ENCODE data around the gene PARD3.

Gene PARD3

DNA sequence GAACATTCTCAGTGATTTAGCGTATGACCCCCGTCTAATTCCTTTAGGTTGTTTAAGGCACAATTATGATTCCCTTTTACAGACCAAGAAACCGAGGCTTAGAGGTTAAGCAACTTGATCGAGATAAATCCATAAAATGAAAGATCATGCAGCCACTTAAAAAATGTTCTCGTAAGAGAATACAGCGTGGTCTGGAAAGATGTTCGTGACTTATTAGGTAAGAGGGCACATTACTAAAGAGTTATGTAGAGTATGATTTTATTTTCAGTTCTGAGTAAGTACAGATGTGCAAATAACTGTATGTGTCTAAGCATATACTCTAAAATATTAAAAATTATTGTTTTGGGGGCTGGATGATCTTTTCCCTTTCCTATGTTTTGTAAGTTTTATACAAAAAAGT is 575.1 kb downstream of the PARD3 start:
- TF ChIP-seq CTCF (conservative IDR thresholded peaks at IDR 0.05; ENCODE audit: low read depth, low read length) = no peak

DNA sequence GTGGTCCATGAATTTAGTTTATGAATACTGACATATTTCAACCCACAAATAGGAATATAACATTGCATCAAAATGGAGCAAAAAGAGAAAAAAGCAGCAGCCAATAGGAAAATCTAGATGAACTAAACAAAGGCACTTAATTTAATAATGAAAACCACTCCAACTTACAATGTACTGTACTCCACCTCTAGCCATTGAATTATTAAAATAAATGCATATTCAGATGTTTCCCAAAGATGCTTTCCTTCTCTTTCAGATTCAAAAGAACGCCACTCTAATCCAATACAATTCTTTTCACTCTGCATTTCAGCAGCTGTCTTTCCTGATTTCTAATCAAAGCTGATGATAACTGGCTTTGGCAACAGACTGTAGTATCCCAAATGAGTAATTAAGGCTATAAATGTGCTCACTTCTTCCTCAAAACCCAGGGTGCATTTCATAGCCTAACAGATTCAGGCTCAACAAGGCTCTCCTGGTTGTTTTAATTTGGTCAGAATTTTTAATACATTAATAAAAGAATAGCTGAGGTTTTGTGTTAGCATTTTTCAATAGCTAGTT is 577.1 kb downstream of the PARD3 start:
- no peak overlapping the region for H2AFZ ChIP-seq (ENCODE audit: low read depth)
- H3K9ac ChIP-seq = no peak overlapping the region
- no peak for TF ChIP-seq CTCF (conservative IDR thresholded peaks at IDR 0.05; ENCODE audit: low read depth, low read length)
- no peak overlapping the region for H3K4me2 ChIP-seq
- H3K4me3 ChIP-seq (IDR thresholded peaks at IDR 0.05; ENCODE audit: insufficient read depth, low read depth, low read length) = no peak overlapping the region
- H4K20me1 ChIP-seq (ENCODE audit: insufficient read depth) = no peaks in the 10 kb centered on the region
- H3K27ac ChIP-seq = no peak overlapping the region
- H3K27me3 ChIP-seq (ENCODE audit: insufficient read depth, low read depth) = no peaks in the 10 kb centered on the region
- H3K79me2 ChIP-seq (ENCODE audit: insufficient read depth, low read depth) = no peaks in the 10 kb centered on the region
- no peaks in the 10 kb centered on the region for H3K4me1 ChIP-seq (ENCODE audit: low read depth, poor library complexity, severe bottlenecking)
- H3K36me3 ChIP-seq (ENCODE audit: insufficient read depth) = no peaks in the 10 kb centered on the region

More for the DNA sequence above, 575.1 kb downstream of the PARD3 start:
- Histone ChIP-seq H3K27me3 (ENCODE audit: insufficient read depth, low read depth) (no peaks in the 10 kb centered on the region), H3K4me2 (no peak overlapping the region), H3K27ac (no peak overlapping the region), H3K36me3 (ENCODE audit: insufficient read depth) (no peaks in the 10 kb centered on the region), H2AFZ (ENCODE audit: low read depth) (no peak overlapping the region), H3K79me2 (ENCODE audit: insufficient read depth, low read depth) (no peaks in the 10 kb centered on the region), H3K9ac (no peak overlapping the region), H3K4me1 (ENCODE audit: low read depth, poor library complexity, severe bottlenecking) (no peaks in the 10 kb centered on the region), H4K20me1 (ENCODE audit: insufficient read depth) (no peaks in the 10 kb centered on the region), H3K4me3 (IDR thresholded peaks at IDR 0.05; ENCODE audit: insufficient read depth, low read depth, low read length) (no peak overlapping the region)

DNA sequence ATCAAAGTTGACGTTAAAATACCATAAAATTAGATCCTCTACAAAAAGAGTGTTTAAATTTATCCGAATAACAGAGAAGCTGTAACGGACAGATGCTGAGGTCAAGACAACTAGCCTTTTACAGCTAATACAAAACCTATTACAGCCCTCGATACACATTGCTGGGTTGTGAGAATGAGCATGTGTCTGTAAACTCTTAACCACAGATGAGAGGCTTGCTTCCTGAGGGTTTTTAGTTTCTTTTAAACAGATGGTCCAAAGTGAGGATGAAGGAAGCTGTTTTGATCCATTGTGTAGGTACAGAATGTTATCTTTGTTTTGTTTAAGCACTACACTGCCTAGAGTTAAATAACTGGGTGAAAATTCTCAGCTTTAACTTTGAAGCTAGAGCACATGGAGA is 578.2 kb downstream of the PARD3 start:
- no peaks in the 10 kb centered on the region for H3K27me3 ChIP-seq (ENCODE audit: insufficient read depth, low read depth)
- no peak for TF ChIP-seq CTCF (conservative IDR thresholded peaks at IDR 0.05; ENCODE audit: low read depth, low read length)
- H3K4me1 ChIP-seq (ENCODE audit: low read depth, poor library complexity, severe bottlenecking) = no peaks in the 10 kb centered on the region
- no peaks in the 10 kb centered on the region for H3K79me2 ChIP-seq (ENCODE audit: insufficient read depth, low read depth)
- H3K4me2 ChIP-seq = no peak overlapping the region
- H4K20me1 ChIP-seq (ENCODE audit: insufficient read depth) = no peaks in the 10 kb centered on the region
- no peak overlapping the region for H3K4me3 ChIP-seq (IDR thresholded peaks at IDR 0.05; ENCODE audit: insufficient read depth, low read depth, low read length)
- H3K27ac ChIP-seq = no peak overlapping the region
- no peaks in the 10 kb centered on the region for H3K36me3 ChIP-seq (ENCODE audit: insufficient read depth)
- no peak overlapping the region for H2AFZ ChIP-seq (ENCODE audit: low read depth)
- no peak overlapping the region for H3K9ac ChIP-seq

- no peak overlapping the region for H3K4me2 ChIP-seq
- H3K4me1 ChIP-seq (ENCODE audit: low read depth, poor library complexity, severe bottlenecking) = no peaks in the 10 kb centered on the region
- H2AFZ ChIP-seq (ENCODE audit: low read depth) = no peak overlapping the region
Measured at GRCh38 chr10:34235164-34235832, 579.8 kb downstream of the PARD3 start.

More at GRCh38 chr10:34235164-34235832, 579.8 kb downstream of the PARD3 start:
- H3K36me3 ChIP-seq (ENCODE audit: insufficient read depth) = no peaks in the 10 kb centered on the region
- no peaks in the 10 kb centered on the region for H3K27me3 ChIP-seq (ENCODE audit: insufficient read depth, low read depth)
- TF ChIP-seq CTCF (conservative IDR thresholded peaks at IDR 0.05; ENCODE audit: low read depth, low read length) = no peak
- no peaks in the 10 kb centered on the region for H4K20me1 ChIP-seq (ENCODE audit: insufficient read depth)
- no peak overlapping the region for H3K27ac ChIP-seq
- H3K9ac ChIP-seq = no peak overlapping the region
- H3K79me2 ChIP-seq (ENCODE audit: insufficient read depth, low read depth) = no peaks in the 10 kb centered on the region
- no peak overlapping the region for H3K4me3 ChIP-seq (IDR thresholded peaks at IDR 0.05; ENCODE audit: insufficient read depth, low read depth, low read length)

All from KMS-11 (cell line).